ENCODE measurements around the gene PTPRK. TPM values are rescaled to one million over a fixed set of nuclear protein-coding genes. Genes with fewer than 3 reads are reported as not detected.

PTPRK gene
- total RNA-seq, 4 donors from 2014 or later: 10.3 to 36.0 (median 20.5) TPM

- Histone ChIP-seq H3K27me3 (no peaks in the 10 kb centered on the region), H3K4me3 (no peak overlapping the region), H3K4me1 (peaks cover 0 to 10% (median 0%) of the 10 kb centered on the region in 3 donors), H3K36me3 (no peaks in the 10 kb centered on the region), H3K9me3 (no peaks in the 10 kb centered on the region), H3K27ac (no peak overlapping the region)
- no peak for DNase-seq
- WGBS, 2 donors: 70 to 95% methylated on average over 5 of the region's 5 CpGs
- no peak for TF ChIP-seq POLR2A (IDR thresholded peaks at IDR 0.05)
- no peak for TF ChIP-seq CTCF (IDR thresholded peaks at IDR 0.05)
- intact Hi-C loops (cut with DNase I): no loop called here
Measured at GRCh38 chr6:128333581-128334223, 186.7 kb downstream of the PTPRK start.

GRCh38 chr6:128327890-128328289 is 192.5 kb downstream of the PTPRK start:
- WGBS, 2 donors: 82 to 87% methylated on average over 3 of the region's 3 CpGs
- no peak for DNase-seq
- Histone ChIP-seq H3K36me3 (no peaks in the 10 kb centered on the region), H3K27me3 (no peaks in the 10 kb centered on the region), H3K4me1 (peaks cover 0 to 10% (median 0%) of the 10 kb centered on the region in 3 donors), H3K27ac (no peak overlapping the region), H3K9me3 (no peaks in the 10 kb centered on the region), H3K4me3 (no peak overlapping the region)
- intact Hi-C loops (cut with DNase I): no loop called here
- TF ChIP-seq POLR2A (IDR thresholded peaks at IDR 0.05): no peak
- TF ChIP-seq CTCF (IDR thresholded peaks at IDR 0.05): peak in 4 of 6 experiments; percentile 9 to 55 (median 28)

GRCh38 chr6:128323011-128323410 is 197.4 kb downstream of the PTPRK start:
- Histone ChIP-seq H3K4me3 (no peak overlapping the region), H3K27me3 (no peaks in the 10 kb centered on the region), H3K4me1 (no peaks in the 10 kb centered on the region), H3K27ac (no peak overlapping the region), H3K36me3 (peaks cover 0 to 4% (median 0%) of the 10 kb centered on the region in 3 donors), H3K9me3 (no peaks in the 10 kb centered on the region)
- WGBS, 2 donors: 83 to 89% methylated on average over 1 of the region's 1 CpG
- TF ChIP-seq POLR2A (IDR thresholded peaks at IDR 0.05) (no peak), CTCF (IDR thresholded peaks at IDR 0.05) (no peak)
- intact Hi-C loops (cut with DNase I): no loop called here
- DNase-seq: no peak

- no peak for DNase-seq
- no peaks in the 10 kb centered on the region for H3K9me3 ChIP-seq
- H3K27ac ChIP-seq: no peak overlapping the region
- no peak overlapping the region for H3K4me3 ChIP-seq
- H3K27me3 ChIP-seq: no peaks in the 10 kb centered on the region
- intact Hi-C loops (cut with DNase I): no loop called here
- TF ChIP-seq CTCF (IDR thresholded peaks at IDR 0.05) (no peak), POLR2A (IDR thresholded peaks at IDR 0.05) (no peak)
- H3K4me1 ChIP-seq: no peaks in the 10 kb centered on the region
- 80 to 95% methylated on average over 1 of the region's 1 CpG for WGBS, 2 donors
- peaks cover 0 to 4% (median 0%) of the 10 kb centered on the region in 3 donors for H3K36me3 ChIP-seq
Measured at GRCh38 chr6:128319946-128320345, 200.5 kb downstream of the PTPRK start.

GRCh38 chr6:128319157-128319556 is 201.2 kb downstream of the PTPRK start:
- H3K4me1 ChIP-seq: no peaks in the 10 kb centered on the region
- TF ChIP-seq CTCF (IDR thresholded peaks at IDR 0.05) (no peak), POLR2A (IDR thresholded peaks at IDR 0.05) (no peak)
- no peaks in the 10 kb centered on the region for H3K27me3 ChIP-seq
- intact Hi-C loops (cut with DNase I): no loop called here
- no peaks in the 10 kb centered on the region for H3K9me3 ChIP-seq
- WGBS, 2 donors: 94% methylated on average over 3 of the region's 3 CpGs
- H3K4me3 ChIP-seq: no peak overlapping the region
- no peak for DNase-seq
- no peak overlapping the region for H3K27ac ChIP-seq
- peaks cover 0 to 4% (median 0%) of the 10 kb centered on the region in 3 donors for H3K36me3 ChIP-seq
